ENCODE data around the gene SNW1. TPM values are rescaled to one million over a fixed set of nuclear protein-coding genes. Genes with fewer than 3 reads are reported as not detected.
A peak's percentile ranks its signal among the peaks of the same experiment; 100 is the strongest.

Gene SNW1
- total RNA-seq, 1 donor from 2014 or later, result 71.2 TPM

- H3K4me3 Mint-ChIP-seq (ENCODE audit: unreplicated experiment), result peak overlapping the region; percentile 96
- H3K4me1 Mint-ChIP-seq (ENCODE audit: unreplicated experiment), result peaks cover 36% of the 10 kb centered on the region
- no peak for TF ChIP-seq CTCF (IDR thresholded peaks at IDR 0.05; ENCODE audit: unreplicated experiment)
- H3K36me3 Mint-ChIP-seq (ENCODE audit: low read depth, unreplicated experiment), result peaks cover 3% of the 10 kb centered on the region
- H3K9me3 Mint-ChIP-seq (ENCODE audit: unreplicated experiment), result no peaks in the 10 kb centered on the region
- H3K27ac Mint-ChIP-seq (ENCODE audit: unreplicated experiment), result no peak overlapping the region
- DNase-seq (ENCODE audit: low spot score), result no peak
- peaks cover 2% of the 10 kb centered on the region for H3K27me3 Mint-ChIP-seq (ENCODE audit: unreplicated experiment)
These were observed 51.5 kb downstream of the SNW1 start for GRCh38 chr14:77709412-77709811.

- no peak for DNase-seq (ENCODE audit: low spot score)
- Mint-ChIP-seq H3K36me3 (ENCODE audit: low read depth, unreplicated experiment) (peaks cover 3% of the 10 kb centered on the region), H3K4me3 (ENCODE audit: unreplicated experiment) (peak overlapping the region; percentile 96), H3K4me1 (ENCODE audit: unreplicated experiment) (peaks cover 36% of the 10 kb centered on the region), H3K9me3 (ENCODE audit: unreplicated experiment) (no peaks in the 10 kb centered on the region), H3K27ac (ENCODE audit: unreplicated experiment) (peak overlapping the region; percentile 62), H3K27me3 (ENCODE audit: unreplicated experiment) (peaks cover 2% of the 10 kb centered on the region)
- no peak for TF ChIP-seq CTCF (IDR thresholded peaks at IDR 0.05; ENCODE audit: unreplicated experiment)
These were observed 52.2 kb downstream of the SNW1 start for GRCh38 chr14:77708749-77709148.

GRCh38 chr14:77707724-77708408, 53.1 kb downstream of the SNW1 start, which contains the start of the genes ALKBH1 and SLIRP:
ALKBH1 (minus strand) TSS chr14:77708023; CDS start chr14:77708004, 19 bp downstream.
SLIRP (plus strand) TSS chr14:77708103; CDS start chr14:77708112, 9 bp downstream.
- Mint-ChIP-seq H3K4me1 (ENCODE audit: unreplicated experiment) (peaks cover 36% of the 10 kb centered on the region), H3K36me3 (ENCODE audit: low read depth, unreplicated experiment) (peaks cover 3% of the 10 kb centered on the region), H3K4me3 (ENCODE audit: unreplicated experiment) (peak within 1 kb of the TSS; percentile 96), H3K27me3 (ENCODE audit: unreplicated experiment) (peaks cover 2% of the 10 kb centered on the region), H3K9me3 (ENCODE audit: unreplicated experiment) (no peaks in the 10 kb centered on the region), H3K27ac (ENCODE audit: unreplicated experiment) (peak within 1 kb of the TSS; percentile 62)
- DNase-seq (ENCODE audit: low spot score), result peak; percentile 83
- TF ChIP-seq CTCF (IDR thresholded peaks at IDR 0.05; ENCODE audit: unreplicated experiment), result no peak

GRCh38 chr14:77707355-77707723, 53.6 kb downstream of the SNW1 start:
- Mint-ChIP-seq H3K36me3 (ENCODE audit: low read depth, unreplicated experiment) (peaks cover 3% of the 10 kb centered on the region), H3K27me3 (ENCODE audit: unreplicated experiment) (peaks cover 2% of the 10 kb centered on the region), H3K4me3 (ENCODE audit: unreplicated experiment) (peak overlapping the region; percentile 96), H3K9me3 (ENCODE audit: unreplicated experiment) (no peaks in the 10 kb centered on the region), H3K27ac (ENCODE audit: unreplicated experiment) (peak overlapping the region; percentile 58), H3K4me1 (ENCODE audit: unreplicated experiment) (peaks cover 36% of the 10 kb centered on the region)
- peak; percentile 4 for DNase-seq (ENCODE audit: low spot score)
- TF ChIP-seq CTCF (IDR thresholded peaks at IDR 0.05; ENCODE audit: unreplicated experiment), result no peak

GRCh38 chr14:77691259-77691658, 69.7 kb downstream of the SNW1 start:
- Mint-ChIP-seq H3K27me3 (ENCODE audit: unreplicated experiment) (no peaks in the 10 kb centered on the region), H3K36me3 (ENCODE audit: low read depth, unreplicated experiment) (peaks cover 32% of the 10 kb centered on the region), H3K4me3 (ENCODE audit: unreplicated experiment) (no peak overlapping the region)

More at GRCh38 chr14:77691259-77691658, 69.7 kb downstream of the SNW1 start:
- DNase-seq (ENCODE audit: low spot score), result no peak
- Mint-ChIP-seq H3K27ac (ENCODE audit: unreplicated experiment) (no peak overlapping the region), H3K4me1 (ENCODE audit: unreplicated experiment) (peaks cover 43% of the 10 kb centered on the region), H3K9me3 (ENCODE audit: unreplicated experiment) (no peaks in the 10 kb centered on the region)
- no peak for TF ChIP-seq CTCF (IDR thresholded peaks at IDR 0.05; ENCODE audit: unreplicated experiment)

Measured in endothelial cell (in vitro differentiated cells).